Measurements from ENCODE around the gene CBX5.
"Not testable (repeated sequence)": the region's sequence is repeated elsewhere in the genome, so short reads cannot be mapped to it uniquely, and the experiment has no call there.

CBX5 gene

GRCh38 chr12:54294152-54294952, 14.4 kb upstream of the CBX5 start:
- DNase-seq: no peak

- no peak for DNase-seq
Observed at GRCh38 chr12:54292931-54293241, 13.0 kb upstream of the CBX5 start.

GRCh38 chr12:54292083-54292930, 12.4 kb upstream of the CBX5 start:
- no peak for DNase-seq

GRCh38 chr12:54287261-54288157, 7.6 kb upstream of the CBX5 start:
- DNase-seq: no peak

GRCh38 chr12:54286042-54287030, 6.4 kb upstream of the CBX5 start:
- DNase-seq: no peak

GRCh38 chr12:54285150-54286041, 5.5 kb upstream of the CBX5 start:
- DNase-seq: no peak

GRCh38 chr12:54284070-54284780, 4.3 kb upstream of the CBX5 start:
- not testable (repeated sequence) for DNase-seq

GRCh38 chr12:54282949-54283593, 3.1 kb upstream of the CBX5 start:
- no peak for DNase-seq

- not testable (repeated sequence) for DNase-seq
Observed at GRCh38 chr12:54281694-54282093, 1.8 kb upstream of the CBX5 start.

GRCh38 chr12:54281261-54281638, 1.3 kb upstream of the CBX5 start:
- not testable (repeated sequence) for DNase-seq

- DNase-seq: peak; percentile 99
Observed at GRCh38 chr12:54280468-54281260, 742 bp upstream of the CBX5 start, which contains the start of gene HNRNPA1. Gene HNRNPA1, plus strand, starts transcription at chr12:54280726. Its CDS starts 82 bp downstream, at chr12:54280808.

- DNase-seq: no peak
Observed at GRCh38 chr12:54279227-54279631, 693 bp downstream of the CBX5 start.

- no peak for DNase-seq
Observed at GRCh38 chr12:54277823-54278276, 2.1 kb downstream of the CBX5 start.

GRCh38 chr12:54276368-54276767, 3.6 kb downstream of the CBX5 start:
- no peak for DNase-seq

GRCh38 chr12:54273981-54274380, 5.9 kb downstream of the CBX5 start:
- peak; percentile 22 for DNase-seq

- no peak for DNase-seq
Observed at GRCh38 chr12:54272214-54272613, 7.7 kb downstream of the CBX5 start.

GRCh38 chr12:54270345-54270744, 9.6 kb downstream of the CBX5 start:
- DNase-seq: no peak

GRCh38 chr12:54266852-54267251, 13.1 kb downstream of the CBX5 start:
- no peak for DNase-seq

All from NCI-H2227 treated with DMSO at 0.1 percent for 48 hours (cell line).